Stimulated activated CD4-positive, alpha-beta T cell treated with anti-CD3 and anti-CD28 coated beads, TNF-alpha, amount 100 ng/mL, for 24 hours (primary cell): ENCODE measurements around the gene RINL.

ENCODE experiments used
- DNase-seq, 3 experiments: peaks; one replicate each; pipeline ENCODE4 v3.0.0-alpha.2; 2020; ENCODE audit warnings: low read depth in 3 of 3

RINL gene

GRCh38 chr19:38877781-38878574 is at the start of gene RINL:
Gene RINL (minus strand): TSS chr19:38878275. CDS start chr19:38876742, 1,533 bp downstream.
- peak; percentile 41 to 65 (median 54) for DNase-seq

GRCh38 chr19:38924388-38924787 is 46.3 kb upstream of the RINL start:
- no peak for DNase-seq

GRCh38 chr19:38922482-38922881 is 44.4 kb upstream of the RINL start:
- no peak for DNase-seq

GRCh38 chr19:38921420-38922274 is 43.6 kb upstream of the RINL start:
- DNase-seq = no peak

GRCh38 chr19:38920602-38921419 is 42.7 kb upstream of the RINL start:
- DNase-seq = no peak

GRCh38 chr19:38919837-38920601 is 41.9 kb upstream of the RINL start:
- no peak for DNase-seq

- no peak for DNase-seq
These were observed 40.5 kb upstream of the RINL start for GRCh38 chr19:38918526-38918925.

- no peak for DNase-seq
These were observed 39.9 kb upstream of the RINL start for GRCh38 chr19:38917921-38918491.

GRCh38 chr19:38917516-38917915 is 39.4 kb upstream of the RINL start:
- no peak for DNase-seq

GRCh38 chr19:38915329-38916321 is 37.5 kb upstream of the RINL start:
- DNase-seq = no peak

- no peak for DNase-seq
These were observed 35.9 kb upstream of the RINL start for GRCh38 chr19:38913958-38914357.

- DNase-seq = no peak
These were observed 34.8 kb upstream of the RINL start for GRCh38 chr19:38912600-38913514.

- no peak for DNase-seq
These were observed 33.4 kb upstream of the RINL start for GRCh38 chr19:38911388-38912001.

- DNase-seq = no peak
These were observed 32.4 kb upstream of the RINL start for GRCh38 chr19:38910488-38910887.

GRCh38 chr19:38908911-38909310 is 30.8 kb upstream of the RINL start:
- DNase-seq = no peak

GRCh38 chr19:38907670-38908069 is 29.6 kb upstream of the RINL start:
- no peak for DNase-seq

- DNase-seq = no peak
These were observed 29.2 kb upstream of the RINL start for GRCh38 chr19:38907227-38907626.

- no peak for DNase-seq
These were observed 27.5 kb upstream of the RINL start for GRCh38 chr19:38905620-38906019.
